ENCODE results near the gene UBE2F.
A peak's percentile ranks its signal among the peaks of the same experiment; 100 is the strongest.
"Not testable (repeated sequence)": the region's sequence is repeated elsewhere in the genome, so short reads cannot be mapped to it uniquely, and the experiment has no call there.

The UBE2F gene

DNA sequence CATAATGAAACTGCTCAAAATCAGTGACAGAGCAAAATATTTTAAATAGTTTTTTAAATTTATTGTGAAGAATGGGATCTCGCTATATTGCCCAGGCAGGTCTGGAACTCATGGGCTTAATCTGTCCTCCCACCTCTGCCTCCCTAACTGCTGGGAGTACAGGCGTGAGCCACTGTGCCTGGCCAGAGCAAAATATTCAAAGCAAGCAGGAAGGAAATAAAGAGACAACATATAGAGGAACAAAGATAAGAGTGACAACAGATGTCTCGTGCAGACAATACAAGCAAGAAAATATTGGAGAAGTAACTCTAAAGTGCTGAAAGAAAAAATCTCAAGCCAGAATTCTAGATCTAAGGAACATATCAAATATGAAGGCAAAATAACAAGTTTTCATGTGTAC is 89.0 kb downstream of the UBE2F start:
- TF ChIP-seq EZH2phosphoT487 (IDR thresholded peaks at IDR 0.05; ENCODE audit: low read depth) = no peak
- TF ChIP-seq, protein P1, sequence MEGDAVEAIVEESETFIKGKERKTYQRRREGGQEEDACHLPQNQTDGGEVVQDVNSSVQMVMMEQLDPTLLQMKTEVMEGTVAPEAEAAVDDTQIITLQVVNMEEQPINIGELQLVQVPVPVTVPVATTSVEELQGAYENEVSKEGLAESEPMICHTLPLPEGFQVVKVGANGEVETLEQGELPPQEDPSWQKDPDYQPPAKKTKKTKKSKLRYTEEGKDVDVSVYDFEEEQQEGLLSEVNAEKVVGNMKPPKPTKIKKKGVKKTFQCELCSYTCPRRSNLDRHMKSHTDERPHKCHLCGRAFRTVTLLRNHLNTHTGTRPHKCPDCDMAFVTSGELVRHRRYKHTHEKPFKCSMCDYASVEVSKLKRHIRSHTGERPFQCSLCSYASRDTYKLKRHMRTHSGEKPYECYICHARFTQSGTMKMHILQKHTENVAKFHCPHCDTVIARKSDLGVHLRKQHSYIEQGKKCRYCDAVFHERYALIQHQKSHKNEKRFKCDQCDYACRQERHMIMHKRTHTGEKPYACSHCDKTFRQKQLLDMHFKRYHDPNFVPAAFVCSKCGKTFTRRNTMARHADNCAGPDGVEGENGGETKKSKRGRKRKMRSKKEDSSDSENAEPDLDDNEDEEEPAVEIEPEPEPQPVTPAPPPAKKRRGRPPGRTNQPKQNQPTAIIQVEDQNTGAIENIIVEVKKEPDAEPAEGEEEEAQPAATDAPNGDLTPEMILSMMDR (IDR thresholded peaks at IDR 0.05; ENCODE audit: low read depth, low read length) = no peak
- no peaks in the 10 kb centered on the region for H3K36me3 ChIP-seq (replicated peaks; ENCODE audit: low read depth, low read length)
- no peak overlapping the region for H3K27ac ChIP-seq (ENCODE audit: low read length)
- peaks cover 8% of the 10 kb centered on the region; the same call in 1 of the 2 replicates for H3K79me2 ChIP-seq (ENCODE audit: low read length)
- H3K4me3 ChIP-seq (ENCODE audit: low read length) = no peak overlapping the region
- H2AFZ ChIP-seq (ENCODE audit: low read depth, low read length) = no peak overlapping the region
- no peak overlapping the region for H3K9ac ChIP-seq (ENCODE audit: low read length)
- H3K4me1 ChIP-seq (ENCODE audit: low read length) = peaks cover 6% of the 10 kb centered on the region
- no peaks in the 10 kb centered on the region for H4K20me1 ChIP-seq (ENCODE audit: insufficient read depth, low read length)
- H3K27me3 ChIP-seq (ENCODE audit: low read depth, low read length) = no peaks in the 10 kb centered on the region
- H3K4me2 ChIP-seq (ENCODE audit: low read length) = no peak overlapping the region
- H3K9me3 ChIP-seq (ENCODE audit: insufficient read depth, low read length) = no peaks in the 10 kb centered on the region

DNA sequence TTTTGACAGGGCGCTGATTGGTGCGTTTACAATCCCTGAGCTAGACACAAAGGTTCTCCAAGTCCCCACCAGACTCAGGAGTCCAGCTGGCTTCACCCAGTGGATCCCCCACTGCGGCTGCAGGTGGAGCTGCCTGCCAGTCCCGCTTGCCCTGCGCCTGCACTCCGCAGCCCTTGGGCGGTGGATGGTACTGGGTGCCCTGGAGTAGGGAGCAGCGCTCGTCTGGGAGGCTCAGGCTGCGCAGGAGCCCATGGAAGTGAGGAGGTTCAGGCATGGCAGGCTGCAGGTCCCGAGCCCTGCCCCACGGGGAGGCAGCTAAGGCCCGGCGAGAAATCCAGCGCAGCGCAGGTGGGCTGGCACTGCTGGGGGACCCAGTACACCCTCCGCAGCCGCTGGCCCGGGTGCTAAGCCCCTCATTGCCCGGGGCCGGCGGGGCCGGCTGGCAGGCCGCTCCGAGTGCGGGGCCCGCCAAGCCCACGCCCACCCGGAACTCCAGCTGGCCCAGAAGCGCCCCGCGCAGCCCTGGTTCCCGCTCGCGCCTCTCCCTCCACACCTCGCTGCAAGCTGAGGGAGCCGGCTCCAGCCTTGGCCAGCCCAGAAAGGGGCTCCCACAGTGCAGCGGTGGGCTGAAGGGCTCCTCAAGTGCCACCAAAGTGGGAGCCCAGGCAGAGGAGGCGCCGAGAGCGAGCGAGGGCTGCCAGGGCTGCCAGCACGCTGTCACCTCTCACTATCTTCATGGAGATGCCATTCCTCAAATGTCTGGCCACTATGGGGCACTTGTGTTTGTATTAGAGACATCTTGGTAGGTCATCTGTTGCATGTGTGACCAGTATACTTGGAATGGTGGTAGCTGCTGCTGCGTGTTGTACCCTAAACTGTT is 91.1 kb downstream of the UBE2F start:
- H3K9me3 ChIP-seq (ENCODE audit: insufficient read depth, low read length); H3K36me3 ChIP-seq (replicated peaks; ENCODE audit: low read depth, low read length); H2AFZ ChIP-seq (ENCODE audit: low read depth, low read length); H3K27me3 ChIP-seq (ENCODE audit: low read depth, low read length); H3K9ac ChIP-seq (ENCODE audit: low read length); H3K27ac ChIP-seq (ENCODE audit: low read length); H3K4me3 ChIP-seq (ENCODE audit: low read length); H3K4me2 ChIP-seq (ENCODE audit: low read length); H4K20me1 ChIP-seq (ENCODE audit: insufficient read depth, low read length): not testable (repeated sequence)
- Histone ChIP-seq H3K79me2 (ENCODE audit: low read length) (peaks cover 28% of the 10 kb centered on the region), H3K4me1 (ENCODE audit: low read length) (peaks cover 17% of the 10 kb centered on the region)

DNA sequence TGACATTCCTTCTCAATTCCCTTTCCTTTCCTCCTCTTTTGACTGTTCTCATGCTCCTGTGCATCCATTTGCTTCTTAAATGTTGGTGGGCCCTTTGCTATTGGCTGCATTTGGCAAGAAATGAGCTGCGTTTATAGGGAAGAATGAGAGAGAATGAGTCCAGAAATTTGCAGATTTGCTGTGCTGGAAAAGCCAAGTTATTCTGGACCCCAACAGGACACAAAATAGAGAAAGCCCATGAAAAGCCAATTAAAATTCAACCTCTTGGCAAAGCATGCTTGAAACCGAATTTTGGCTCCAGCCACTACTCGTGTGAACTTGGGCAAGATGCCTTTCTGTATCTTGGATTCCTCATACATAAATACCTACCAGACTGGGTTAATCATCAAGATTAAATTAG is 92.7 kb downstream of the UBE2F start:
- peak overlapping the region; percentile 87 for H3K4me2 ChIP-seq (ENCODE audit: low read length)
- H3K79me2 ChIP-seq (ENCODE audit: low read length) = peaks cover 34% of the 10 kb centered on the region
- H3K27ac ChIP-seq (ENCODE audit: low read length) = no peak overlapping the region
- H3K4me3 ChIP-seq (ENCODE audit: low read length) = peak overlapping the region; percentile 81
- no peaks in the 10 kb centered on the region for H3K36me3 ChIP-seq (replicated peaks; ENCODE audit: low read depth, low read length)
- H3K27me3 ChIP-seq (ENCODE audit: low read depth, low read length) = no peaks in the 10 kb centered on the region
- TF ChIP-seq, protein P1 (IDR thresholded peaks at IDR 0.05; ENCODE audit: low read depth, low read length) = no peak
- no peak for TF ChIP-seq EZH2phosphoT487 (IDR thresholded peaks at IDR 0.05; ENCODE audit: low read depth)
- no peaks in the 10 kb centered on the region for H3K9me3 ChIP-seq (ENCODE audit: insufficient read depth, low read length)
- H4K20me1 ChIP-seq (ENCODE audit: insufficient read depth, low read length) = no peaks in the 10 kb centered on the region
- no peak overlapping the region for H2AFZ ChIP-seq (ENCODE audit: low read depth, low read length)
- H3K4me1 ChIP-seq (ENCODE audit: low read length) = peaks cover 30% of the 10 kb centered on the region
- H3K9ac ChIP-seq (ENCODE audit: low read length) = peak overlapping the region; percentile 86

DNA sequence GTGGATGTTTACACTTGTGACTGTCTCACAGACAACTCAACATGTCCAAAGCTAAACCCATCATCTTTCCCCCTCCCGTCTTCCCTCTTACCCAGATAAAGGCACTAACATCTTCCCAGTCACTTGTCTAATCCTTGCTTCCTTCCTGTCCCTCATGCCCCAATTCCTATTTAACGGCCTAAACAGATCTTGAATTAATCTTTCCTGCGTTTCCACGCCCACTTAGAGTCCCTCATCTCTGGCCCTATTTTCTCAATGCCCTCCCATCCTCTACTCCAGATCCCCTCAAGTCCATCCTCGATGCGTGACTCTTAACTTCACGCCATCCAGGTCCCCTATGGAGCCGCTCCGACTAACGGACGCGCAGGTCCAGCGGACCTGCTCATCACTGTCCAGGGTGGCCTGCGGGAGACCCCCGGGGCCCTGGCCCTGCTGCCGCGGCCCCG is 93.3 kb downstream of the UBE2F start:
- no peak overlapping the region for H2AFZ ChIP-seq (ENCODE audit: low read depth, low read length)
- no peak for TF ChIP-seq EZH2phosphoT487 (IDR thresholded peaks at IDR 0.05; ENCODE audit: low read depth)

More for the DNA sequence above, 93.3 kb downstream of the UBE2F start:
- Histone ChIP-seq H3K4me2 (ENCODE audit: low read length) (peak overlapping the region; percentile 87), H3K9me3 (ENCODE audit: insufficient read depth, low read length) (no peaks in the 10 kb centered on the region), H4K20me1 (ENCODE audit: insufficient read depth, low read length) (no peaks in the 10 kb centered on the region), H3K79me2 (ENCODE audit: low read length) (peaks cover 34% of the 10 kb centered on the region), H3K4me3 (ENCODE audit: low read length) (peak overlapping the region; percentile 81), H3K36me3 (replicated peaks; ENCODE audit: low read depth, low read length) (peaks cover 4% of the 10 kb centered on the region), H3K27me3 (ENCODE audit: low read depth, low read length) (no peaks in the 10 kb centered on the region), H3K4me1 (ENCODE audit: low read length) (peaks cover 32% of the 10 kb centered on the region), H3K27ac (ENCODE audit: low read length) (peak overlapping the region; percentile 21), H3K9ac (ENCODE audit: low read length) (peak overlapping the region; percentile 86)
